Spleen (tissue), 7 donors: ENCODE data around the gene CYP2B6.
"Not testable (repeated sequence)": the region's sequence is repeated elsewhere in the genome, so short reads cannot be mapped to it uniquely, and the experiment has no call there.

Experiments used
- POLR2A ChIP-seq, 3 donors: fragments of 450-650 bp; IDR thresholded peaks; one replicate each; pipeline ENCODE4 v1.5.1; 2017; ENCODE audit warnings: antibody characterized with exemption in 3 of 3, mild to moderate bottlenecking in 1 of 3
- TF ChIP-seq, protein P1 (sequence below), 11 experiments: fragments of 200-600 bp in 7 of 11; fragments of 450-650 bp in 4 of 11; sonication (generic) in 4 of 11; IDR thresholded peaks in 8 of 11; conservative IDR thresholded peaks in 3 of 11; 1 replicate in 7 of 11; 2 replicates in 4 of 11; pipeline versions ENCODE4 v1.4.0 to v1.8.0; 2016 to 2021; ENCODE audit warnings: antibody characterized with exemption in 11 of 11, inconsistent platforms in 4 of 11, mild to moderate bottlenecking in 1 of 11
- donor health status: DM: no; HTN: no; CAD: no; lungs with moderate emphysema.
- donor health status: DM: no; HTN: no; CAD: no.
- donor health status: DM: no; HTN: no; CAD: no.

DNA sequence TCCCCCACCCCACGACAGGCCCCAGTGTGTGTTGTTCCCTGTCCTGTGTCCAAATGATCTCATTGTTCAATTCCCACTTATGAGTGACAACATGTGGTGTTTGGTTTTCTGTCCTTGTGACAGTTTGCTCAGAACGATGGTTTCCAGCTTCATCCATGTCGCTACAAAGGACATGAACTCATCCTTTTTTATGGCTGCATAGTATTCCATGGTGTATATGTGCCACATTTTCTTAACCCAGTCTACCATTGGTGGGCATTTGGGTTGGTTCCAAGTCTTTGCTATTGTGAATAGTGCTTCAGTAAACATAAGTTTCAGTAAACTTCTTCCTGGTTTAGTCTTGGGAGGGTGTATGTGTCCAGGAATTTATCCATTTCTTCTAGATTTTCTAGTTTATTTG, 26.7 kb upstream of the CYP2B6 start:
- TF ChIP-seq, protein P1, sequence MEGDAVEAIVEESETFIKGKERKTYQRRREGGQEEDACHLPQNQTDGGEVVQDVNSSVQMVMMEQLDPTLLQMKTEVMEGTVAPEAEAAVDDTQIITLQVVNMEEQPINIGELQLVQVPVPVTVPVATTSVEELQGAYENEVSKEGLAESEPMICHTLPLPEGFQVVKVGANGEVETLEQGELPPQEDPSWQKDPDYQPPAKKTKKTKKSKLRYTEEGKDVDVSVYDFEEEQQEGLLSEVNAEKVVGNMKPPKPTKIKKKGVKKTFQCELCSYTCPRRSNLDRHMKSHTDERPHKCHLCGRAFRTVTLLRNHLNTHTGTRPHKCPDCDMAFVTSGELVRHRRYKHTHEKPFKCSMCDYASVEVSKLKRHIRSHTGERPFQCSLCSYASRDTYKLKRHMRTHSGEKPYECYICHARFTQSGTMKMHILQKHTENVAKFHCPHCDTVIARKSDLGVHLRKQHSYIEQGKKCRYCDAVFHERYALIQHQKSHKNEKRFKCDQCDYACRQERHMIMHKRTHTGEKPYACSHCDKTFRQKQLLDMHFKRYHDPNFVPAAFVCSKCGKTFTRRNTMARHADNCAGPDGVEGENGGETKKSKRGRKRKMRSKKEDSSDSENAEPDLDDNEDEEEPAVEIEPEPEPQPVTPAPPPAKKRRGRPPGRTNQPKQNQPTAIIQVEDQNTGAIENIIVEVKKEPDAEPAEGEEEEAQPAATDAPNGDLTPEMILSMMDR (IDR thresholded peaks at IDR 0.05 in 8 of 11, conservative IDR thresholded peaks at IDR 0.05 in 3 of 11) = not testable (repeated sequence)
- TF ChIP-seq POLR2A (IDR thresholded peaks at IDR 0.05) = not testable (repeated sequence)
